ENCODE results near the gene RANBP2. TPM values are rescaled to one million over a fixed set of nuclear protein-coding genes. Genes with fewer than 3 reads are reported as not detected.
"Not testable (repeated sequence)": the region's sequence is repeated elsewhere in the genome, so short reads cannot be mapped to it uniquely, and the experiment has no call there.

RANBP2 gene
- total RNA-seq, 1 donor from 2014 or later: 58.6 TPM

- Mint-ChIP-seq H3K4me3 (ENCODE audit: unreplicated experiment) (no peak overlapping the region), H3K9me3 (ENCODE audit: unreplicated experiment) (peaks cover 20% of the 10 kb centered on the region), H3K27me3 (ENCODE audit: unreplicated experiment) (peaks cover 16% of the 10 kb centered on the region), H3K36me3 (ENCODE audit: unreplicated experiment) (peaks cover 6% of the 10 kb centered on the region), H3K4me1 (ENCODE audit: unreplicated experiment) (no peaks in the 10 kb centered on the region), H3K27ac (ENCODE audit: unreplicated experiment) (no peak overlapping the region)
- no peak for DNase-seq (ENCODE audit: extremely low spot score, unreplicated experiment)
- no peak for TF ChIP-seq CTCF (IDR thresholded peaks at IDR 0.05)
These were observed 12.0 kb upstream of the RANBP2 start for GRCh38 chr2:108707300-108707699.

- not testable (repeated sequence) for H3K27ac Mint-ChIP-seq (ENCODE audit: unreplicated experiment); DNase-seq (ENCODE audit: extremely low spot score, unreplicated experiment); H3K4me3 Mint-ChIP-seq (ENCODE audit: unreplicated experiment); H3K9me3 Mint-ChIP-seq (ENCODE audit: unreplicated experiment); H3K27me3 Mint-ChIP-seq (ENCODE audit: unreplicated experiment); H3K36me3 Mint-ChIP-seq (ENCODE audit: unreplicated experiment)
- peaks cover 14% of the 10 kb centered on the region for H3K4me1 Mint-ChIP-seq (ENCODE audit: unreplicated experiment)
These were observed 2.3 kb upstream of the RANBP2 start for GRCh38 chr2:108716971-108717370.

GRCh38 chr2:108726048-108726447 lies 6.8 kb downstream of the RANBP2 start:
- not testable (repeated sequence) for H3K9me3 Mint-ChIP-seq (ENCODE audit: unreplicated experiment); DNase-seq (ENCODE audit: extremely low spot score, unreplicated experiment); H3K36me3 Mint-ChIP-seq (ENCODE audit: unreplicated experiment); H3K27ac Mint-ChIP-seq (ENCODE audit: unreplicated experiment); H3K27me3 Mint-ChIP-seq (ENCODE audit: unreplicated experiment); H3K4me3 Mint-ChIP-seq (ENCODE audit: unreplicated experiment)
- peaks cover 21% of the 10 kb centered on the region for H3K4me1 Mint-ChIP-seq (ENCODE audit: unreplicated experiment)

GRCh38 chr2:108734656-108735055 lies 15.4 kb downstream of the RANBP2 start:
- H3K27me3 Mint-ChIP-seq (ENCODE audit: unreplicated experiment); H3K4me3 Mint-ChIP-seq (ENCODE audit: unreplicated experiment); DNase-seq (ENCODE audit: extremely low spot score, unreplicated experiment); H3K9me3 Mint-ChIP-seq (ENCODE audit: unreplicated experiment): not testable (repeated sequence)
- Mint-ChIP-seq H3K4me1 (ENCODE audit: unreplicated experiment) (peaks cover 12% of the 10 kb centered on the region), H3K27ac (ENCODE audit: unreplicated experiment) (peak overlapping the region; percentile 64), H3K36me3 (ENCODE audit: unreplicated experiment) (peaks cover 15% of the 10 kb centered on the region)

- H3K4me1 Mint-ChIP-seq (ENCODE audit: unreplicated experiment); H3K27ac Mint-ChIP-seq (ENCODE audit: unreplicated experiment); H3K4me3 Mint-ChIP-seq (ENCODE audit: unreplicated experiment); H3K27me3 Mint-ChIP-seq (ENCODE audit: unreplicated experiment); H3K9me3 Mint-ChIP-seq (ENCODE audit: unreplicated experiment); DNase-seq (ENCODE audit: extremely low spot score, unreplicated experiment): not testable (repeated sequence)
- H3K36me3 Mint-ChIP-seq (ENCODE audit: unreplicated experiment): peaks cover 23% of the 10 kb centered on the region
These were observed 38.7 kb downstream of the RANBP2 start for GRCh38 chr2:108757973-108758372.

- not testable (repeated sequence) for H3K4me1 Mint-ChIP-seq (ENCODE audit: unreplicated experiment); DNase-seq (ENCODE audit: extremely low spot score, unreplicated experiment); H3K27me3 Mint-ChIP-seq (ENCODE audit: unreplicated experiment); H3K27ac Mint-ChIP-seq (ENCODE audit: unreplicated experiment); H3K9me3 Mint-ChIP-seq (ENCODE audit: unreplicated experiment); H3K4me3 Mint-ChIP-seq (ENCODE audit: unreplicated experiment)
- peaks cover 38% of the 10 kb centered on the region for H3K36me3 Mint-ChIP-seq (ENCODE audit: unreplicated experiment)
These were observed 43.3 kb downstream of the RANBP2 start for GRCh38 chr2:108762618-108763017.

- DNase-seq (ENCODE audit: extremely low spot score, unreplicated experiment); H3K9me3 Mint-ChIP-seq (ENCODE audit: unreplicated experiment); H3K27ac Mint-ChIP-seq (ENCODE audit: unreplicated experiment); H3K27me3 Mint-ChIP-seq (ENCODE audit: unreplicated experiment); H3K4me1 Mint-ChIP-seq (ENCODE audit: unreplicated experiment); H3K4me3 Mint-ChIP-seq (ENCODE audit: unreplicated experiment): not testable (repeated sequence)
- H3K36me3 Mint-ChIP-seq (ENCODE audit: unreplicated experiment): peaks cover 47% of the 10 kb centered on the region
These were observed 47.4 kb downstream of the RANBP2 start for GRCh38 chr2:108766671-108767070.

GRCh38 chr2:108767859-108768258 lies 48.6 kb downstream of the RANBP2 start:
- not testable (repeated sequence) for H3K27me3 Mint-ChIP-seq (ENCODE audit: unreplicated experiment); H3K27ac Mint-ChIP-seq (ENCODE audit: unreplicated experiment); DNase-seq (ENCODE audit: extremely low spot score, unreplicated experiment); H3K9me3 Mint-ChIP-seq (ENCODE audit: unreplicated experiment); H3K4me1 Mint-ChIP-seq (ENCODE audit: unreplicated experiment); H3K4me3 Mint-ChIP-seq (ENCODE audit: unreplicated experiment)
- H3K36me3 Mint-ChIP-seq (ENCODE audit: unreplicated experiment): peaks cover 59% of the 10 kb centered on the region

GRCh38 chr2:108776475-108776874 lies 57.2 kb downstream of the RANBP2 start:
- Mint-ChIP-seq H3K9me3 (ENCODE audit: unreplicated experiment) (no peaks in the 10 kb centered on the region), H3K36me3 (ENCODE audit: unreplicated experiment) (peaks cover 46% of the 10 kb centered on the region), H3K4me1 (ENCODE audit: unreplicated experiment) (no peaks in the 10 kb centered on the region), H3K27me3 (ENCODE audit: unreplicated experiment) (no peaks in the 10 kb centered on the region), H3K4me3 (ENCODE audit: unreplicated experiment) (no peak overlapping the region), H3K27ac (ENCODE audit: unreplicated experiment) (no peak overlapping the region)
- TF ChIP-seq CTCF (IDR thresholded peaks at IDR 0.05): no peak
- no peak for DNase-seq (ENCODE audit: extremely low spot score, unreplicated experiment)

All from osteocyte (in vitro differentiated cells).